Skeletal muscle tissue (tissue), 4 donors: ENCODE data around the gene GDF10. TPM values are rescaled to one million over a fixed set of nuclear protein-coding genes. Genes with fewer than 3 reads are reported as not detected.

Experiments
- H3K27ac ChIP-seq: one replicate; pipeline ENCODE4 v1.7.0; 2013; ENCODE audit warnings: mild to moderate bottlenecking, low read depth, low read length, inconsistent platforms
- H3K27me3 ChIP-seq, 3 donors: one replicate each; pipeline ENCODE4 v1.7.0; 2013; ENCODE audit warnings: low read length in 3 of 3; ENCODE audit not compliant: control insufficient read depth in 3 of 3, insufficient read depth in 3 of 3
- H3K36me3 ChIP-seq, 3 donors: one replicate each; pipeline ENCODE4 v1.7.0; 2013; ENCODE audit warnings: low read length in 3 of 3; ENCODE audit not compliant: control insufficient read depth in 3 of 3, insufficient read depth in 3 of 3
- H3K4me1 ChIP-seq, 3 donors: one replicate each; pipeline ENCODE4 v1.7.0; 2013; ENCODE audit warnings: low read length in 3 of 3, mild to moderate bottlenecking in 3 of 3; ENCODE audit not compliant: control insufficient read depth in 3 of 3, insufficient read depth in 3 of 3
- H3K4me3 ChIP-seq, 3 donors: one replicate each; pipeline ENCODE4 v1.7.0; 2013; ENCODE audit warnings: low read length in 3 of 3
- H3K9ac ChIP-seq, 3 donors: one replicate each; pipeline ENCODE4 v1.7.0; 2013; ENCODE audit warnings: low read length in 3 of 3, mild to moderate bottlenecking in 3 of 3, moderate library complexity in 2 of 3, low read depth in 1 of 3
- H3K9me3 ChIP-seq, 3 donors: one replicate each; pipeline ENCODE4 v1.7.0; 2013; ENCODE audit warnings: low read length in 3 of 3; ENCODE audit not compliant: control insufficient read depth in 3 of 3
- total RNA-seq: library from RNA; depleted of rRNA; stranded (reverse); fragments of >200 nt; gene quantifications from one replicate; pipeline ENCODE4 v1.2.3, GENCODE V29; 2014
- donor health status: Osteomylitis.

GDF10 gene
- total RNA-seq, 1 donor from 2014 or later: 1.0 TPM

- no peaks in the 10 kb centered on the region for H3K9me3 ChIP-seq
- H3K36me3 ChIP-seq: no peaks in the 10 kb centered on the region
- peaks cover 3 to 15% (median 5%) of the 10 kb centered on the region in 3 donors for H3K27me3 ChIP-seq
- no peak overlapping the region for H3K4me3 ChIP-seq
- no peak overlapping the region for H3K9ac ChIP-seq
- H3K27ac ChIP-seq: no peak overlapping the region
- H3K4me1 ChIP-seq: peaks cover 2 to 19% (median 4%) of the 10 kb centered on the region in 3 donors
These were observed 11.0 kb upstream of the GDF10 start for GRCh38 chr10:47288916-47289495.

- Histone ChIP-seq H3K27me3 (peaks cover 3 to 19% (median 5%) of the 10 kb centered on the region in 3 donors), H3K36me3 (no peaks in the 10 kb centered on the region), H3K9me3 (no peaks in the 10 kb centered on the region), H3K4me3 (no peak overlapping the region), H3K9ac (no peak overlapping the region), H3K27ac (no peak overlapping the region), H3K4me1 (peaks cover 2 to 19% (median 4%) of the 10 kb centered on the region in 3 donors)
These were observed 10.1 kb upstream of the GDF10 start for GRCh38 chr10:47289921-47290320.

DNA sequence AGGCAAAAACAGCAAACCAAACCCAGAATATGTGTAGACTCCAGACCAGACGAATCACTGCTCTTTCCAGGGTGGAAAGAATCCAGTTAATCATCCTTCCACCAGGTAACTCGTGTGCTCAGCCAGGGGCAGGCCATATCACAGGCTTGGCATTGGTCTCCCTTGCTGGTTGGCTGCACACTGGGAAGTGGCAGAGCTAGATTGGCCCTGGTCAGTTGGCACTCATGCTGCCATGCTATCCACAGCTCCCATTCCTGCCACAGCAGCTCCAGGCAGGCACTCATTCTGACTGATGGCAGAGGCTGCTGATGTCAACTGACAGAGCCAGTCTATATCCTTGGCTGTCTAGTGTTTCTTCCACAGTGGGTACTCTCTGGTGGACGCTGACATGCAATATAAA lies 9.7 kb upstream of the GDF10 start:
- Histone ChIP-seq H3K9me3 (no peaks in the 10 kb centered on the region), H3K27ac (no peak overlapping the region), H3K4me3 (no peak overlapping the region), H3K36me3 (no peaks in the 10 kb centered on the region), H3K9ac (no peak overlapping the region), H3K27me3 (peaks cover 4 to 19% (median 9%) of the 10 kb centered on the region in 3 donors), H3K4me1 (peaks cover 2 to 19% (median 4%) of the 10 kb centered on the region in 3 donors)

DNA sequence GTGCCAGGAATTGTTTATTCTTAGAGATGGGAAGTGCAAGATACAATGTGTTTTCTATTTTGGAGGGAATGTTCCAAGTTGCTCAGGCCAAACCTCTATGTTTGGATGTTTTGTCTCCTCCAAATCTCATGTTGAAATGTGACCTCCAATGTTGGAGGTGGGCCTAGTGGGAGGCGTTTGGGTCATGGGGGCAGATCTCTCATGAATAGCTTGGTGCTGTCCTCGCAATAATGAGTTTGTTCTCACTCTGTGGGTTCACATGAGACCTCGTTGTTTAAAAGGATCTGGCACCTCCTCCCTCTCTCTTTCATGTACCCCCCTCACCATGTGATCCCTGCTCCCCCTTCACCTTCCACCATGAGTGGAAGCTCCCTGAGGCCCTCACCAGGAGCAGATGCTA lies 8.3 kb upstream of the GDF10 start:
- no peaks in the 10 kb centered on the region for H3K36me3 ChIP-seq
- H3K9me3 ChIP-seq: no peaks in the 10 kb centered on the region
- H3K27ac ChIP-seq: no peak overlapping the region
- peaks cover 4 to 18% (median 5%) of the 10 kb centered on the region in 3 donors for H3K4me1 ChIP-seq
- no peak overlapping the region for H3K4me3 ChIP-seq
- no peak overlapping the region for H3K9ac ChIP-seq
- peaks cover 4 to 19% (median 7%) of the 10 kb centered on the region in 3 donors for H3K27me3 ChIP-seq

- no peak overlapping the region for H3K4me3 ChIP-seq
- H3K4me1 ChIP-seq: peaks cover 0 to 11% (median 5%) of the 10 kb centered on the region in 3 donors
- no peak overlapping the region for H3K27ac ChIP-seq
- no peak overlapping the region for H3K9ac ChIP-seq
- peaks cover 7 to 18% (median 8%) of the 10 kb centered on the region in 3 donors for H3K27me3 ChIP-seq
- H3K9me3 ChIP-seq: no peaks in the 10 kb centered on the region
- no peaks in the 10 kb centered on the region for H3K36me3 ChIP-seq
These were observed 5.9 kb upstream of the GDF10 start for GRCh38 chr10:47294057-47294456.

- H3K4me3 ChIP-seq: no peak overlapping the region
- H3K27me3 ChIP-seq: peaks cover 9 to 16% (median 10%) of the 10 kb centered on the region in 3 donors
- peaks cover 0 to 11% (median 5%) of the 10 kb centered on the region in 3 donors for H3K4me1 ChIP-seq
- H3K9ac ChIP-seq: no peak overlapping the region
- H3K36me3 ChIP-seq: no peaks in the 10 kb centered on the region
- no peak overlapping the region for H3K27ac ChIP-seq
- H3K9me3 ChIP-seq: no peaks in the 10 kb centered on the region
These were observed 5.5 kb upstream of the GDF10 start for GRCh38 chr10:47294501-47294900.

GRCh38 chr10:47295411-47295810 lies 4.6 kb upstream of the GDF10 start:
- Histone ChIP-seq H3K4me3 (no peak overlapping the region), H3K27me3 (peaks cover 13 to 22% (median 15%) of the 10 kb centered on the region in 3 donors)

DNA sequence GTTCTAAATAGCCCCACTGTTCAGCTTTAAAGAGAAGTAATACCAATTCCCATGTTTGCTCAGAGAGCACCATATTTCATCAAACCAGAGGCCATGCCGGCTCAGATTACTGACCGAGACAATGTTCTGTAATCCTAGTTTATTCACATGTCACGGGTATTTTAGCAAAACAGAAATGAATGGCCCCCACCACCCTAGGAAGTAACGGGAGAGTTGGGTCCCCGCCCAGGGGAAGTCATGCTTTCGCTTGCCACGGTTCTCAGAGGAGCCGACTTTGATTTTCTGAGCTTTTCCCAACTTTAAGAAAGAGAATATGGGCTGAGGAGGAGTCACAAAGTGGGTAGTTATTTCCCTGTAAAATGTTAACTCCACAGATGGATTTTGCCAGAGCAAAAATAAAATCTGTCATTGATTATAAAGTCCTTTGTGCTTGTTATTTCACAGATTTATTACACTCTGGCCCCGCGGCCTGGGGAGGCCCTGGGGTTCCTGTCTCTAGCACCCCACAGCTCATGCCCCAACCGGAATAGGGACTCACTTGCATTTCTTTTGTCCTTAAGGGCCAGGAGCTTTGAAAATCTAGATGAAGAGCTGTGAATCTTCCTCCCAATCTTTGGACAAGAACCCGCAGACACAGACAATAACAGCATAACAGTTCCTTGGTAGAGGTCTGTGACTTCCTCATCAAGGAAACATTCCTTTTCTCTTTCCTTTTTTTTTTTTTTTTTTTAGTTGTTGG lies 3.7 kb upstream of the GDF10 start:
- Histone ChIP-seq H3K27me3 (peaks cover 22 to 30% (median 24%) of the 10 kb centered on the region in 3 donors), H3K4me1 (peaks cover 0 to 11% (median 6%) of the 10 kb centered on the region in 3 donors), H3K36me3 (no peaks in the 10 kb centered on the region), H3K9ac (no peak overlapping the region), H3K27ac (no peak overlapping the region), H3K4me3 (no peak overlapping the region), H3K9me3 (no peaks in the 10 kb centered on the region)

More at GRCh38 chr10:47295411-47295810, 4.6 kb upstream of the GDF10 start:
- Histone ChIP-seq H3K9me3 (no peaks in the 10 kb centered on the region), H3K27ac (no peak overlapping the region), H3K4me1 (peaks cover 0 to 12% (median 6%) of the 10 kb centered on the region in 3 donors), H3K9ac (no peak overlapping the region), H3K36me3 (no peaks in the 10 kb centered on the region)

- Histone ChIP-seq H3K4me1 (peaks cover 0 to 9% (median 5%) of the 10 kb centered on the region in 3 donors), H3K4me3 (no peak overlapping the region), H3K9me3 (no peaks in the 10 kb centered on the region), H3K27me3 (peaks cover 28 to 37% (median 30%) of the 10 kb centered on the region in 3 donors), H3K9ac (no peak overlapping the region), H3K36me3 (no peaks in the 10 kb centered on the region), H3K27ac (no peak overlapping the region)
These were observed 3.1 kb upstream of the GDF10 start for GRCh38 chr10:47296941-47297340.
